WERI-Rb-1 (cell line): ENCODE results near the gene LRRTM4.

Source experiments
- DNase-seq: peaks from one replicate; pipeline ENCODE4 v3.0.0-alpha.2; 2020
- H3K27ac ChIP-seq: fragments of 250-450 bp; sonication (Bioruptor Pico); 2 replicates; pipeline ENCODE4 v1.5.1; 2020; ENCODE audit warnings: mild to moderate bottlenecking, moderate library complexity
- H3K27me3 ChIP-seq: fragments of 250-450 bp; sonication (Bioruptor Pico); 2 replicates; pipeline ENCODE4 v1.5.1; 2021; ENCODE audit warnings: mild to moderate bottlenecking, low read depth, moderate library complexity; ENCODE audit not compliant: insufficient read depth, severe bottlenecking
- H3K36me3 ChIP-seq: fragments of 250-450 bp; sonication (Bioruptor Pico); 2 replicates; pipeline ENCODE4 v1.5.1; 2020; ENCODE audit warnings: mild to moderate bottlenecking, moderate library complexity
- H3K4me3 ChIP-seq: 2 replicates; pipeline ENCODE4 v1.5.1; 2011; ENCODE audit warnings: low read depth, mild to moderate bottlenecking, control low read depth, low read length
- H3K9me3 ChIP-seq: fragments of 250-450 bp; sonication (Bioruptor Pico); 2 replicates; pipeline ENCODE4 v1.5.1; 2021; ENCODE audit warnings: mild to moderate bottlenecking, moderate library complexity; ENCODE audit not compliant: severe bottlenecking
- TF ChIP-seq, protein P1 (sequence below): IDR thresholded peaks from 2 replicates; pipeline ENCODE4 v1.5.1; 2011; ENCODE audit warnings: low read depth, mild to moderate bottlenecking, control low read depth, inconsistent platforms, low read length

Gene LRRTM4

DNA sequence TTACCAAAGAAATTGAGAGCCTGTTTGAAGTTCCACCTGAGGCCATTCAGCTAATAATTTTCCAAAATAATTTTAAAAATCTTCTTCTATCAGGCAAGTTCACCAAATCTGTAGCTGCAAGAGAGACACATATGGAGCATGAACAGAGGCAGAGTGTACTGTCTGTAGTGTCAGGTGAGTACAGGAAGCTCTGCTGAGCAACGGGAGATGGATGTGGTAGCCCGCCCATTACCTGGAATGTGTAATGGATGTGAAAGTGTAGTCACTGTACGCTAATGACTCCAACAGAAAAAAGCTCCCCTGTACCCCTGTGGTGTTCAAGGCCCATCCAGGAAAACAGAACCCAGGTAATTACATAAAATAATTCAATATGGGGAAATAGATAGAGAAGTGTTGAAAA, 311.5 kb downstream of the LRRTM4 start:
- H3K27ac ChIP-seq: no peak overlapping the region
- H3K27me3 ChIP-seq: no peaks in the 10 kb centered on the region
- no peak overlapping the region for H3K4me3 ChIP-seq
- no peaks in the 10 kb centered on the region for H3K9me3 ChIP-seq
- TF ChIP-seq, protein P1, sequence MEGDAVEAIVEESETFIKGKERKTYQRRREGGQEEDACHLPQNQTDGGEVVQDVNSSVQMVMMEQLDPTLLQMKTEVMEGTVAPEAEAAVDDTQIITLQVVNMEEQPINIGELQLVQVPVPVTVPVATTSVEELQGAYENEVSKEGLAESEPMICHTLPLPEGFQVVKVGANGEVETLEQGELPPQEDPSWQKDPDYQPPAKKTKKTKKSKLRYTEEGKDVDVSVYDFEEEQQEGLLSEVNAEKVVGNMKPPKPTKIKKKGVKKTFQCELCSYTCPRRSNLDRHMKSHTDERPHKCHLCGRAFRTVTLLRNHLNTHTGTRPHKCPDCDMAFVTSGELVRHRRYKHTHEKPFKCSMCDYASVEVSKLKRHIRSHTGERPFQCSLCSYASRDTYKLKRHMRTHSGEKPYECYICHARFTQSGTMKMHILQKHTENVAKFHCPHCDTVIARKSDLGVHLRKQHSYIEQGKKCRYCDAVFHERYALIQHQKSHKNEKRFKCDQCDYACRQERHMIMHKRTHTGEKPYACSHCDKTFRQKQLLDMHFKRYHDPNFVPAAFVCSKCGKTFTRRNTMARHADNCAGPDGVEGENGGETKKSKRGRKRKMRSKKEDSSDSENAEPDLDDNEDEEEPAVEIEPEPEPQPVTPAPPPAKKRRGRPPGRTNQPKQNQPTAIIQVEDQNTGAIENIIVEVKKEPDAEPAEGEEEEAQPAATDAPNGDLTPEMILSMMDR: no peak
- DNase-seq: no peak
- H3K36me3 ChIP-seq: no peaks in the 10 kb centered on the region

DNA sequence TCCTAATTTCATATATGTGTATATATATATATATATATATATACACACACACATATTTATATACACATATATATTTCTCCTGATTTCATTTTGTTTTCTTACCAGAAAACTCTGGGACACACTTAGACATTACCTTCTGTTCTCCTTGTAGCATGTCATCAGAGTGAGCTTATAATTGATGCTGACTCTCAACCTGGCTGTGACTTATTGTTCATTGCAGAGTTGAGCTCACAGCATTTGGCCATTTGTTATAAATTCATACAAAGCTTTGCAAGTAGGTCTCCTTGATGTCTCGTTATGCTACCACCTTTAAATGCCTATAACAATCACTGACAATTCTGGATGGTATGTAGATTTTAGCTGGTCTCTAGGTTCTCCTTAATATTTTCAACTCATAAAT, 314.8 kb downstream of the LRRTM4 start:
- DNase-seq: no peak
- TF ChIP-seq, protein P1: no peak

GRCh38 chr2:77201755-77202154, 320.4 kb downstream of the LRRTM4 start:
- no peaks in the 10 kb centered on the region for H3K36me3 ChIP-seq

More for the DNA sequence above, 314.8 kb downstream of the LRRTM4 start:
- H3K36me3 ChIP-seq: no peaks in the 10 kb centered on the region
- no peaks in the 10 kb centered on the region for H3K9me3 ChIP-seq
- H3K27me3 ChIP-seq: no peaks in the 10 kb centered on the region
- H3K27ac ChIP-seq: no peak overlapping the region
- no peak overlapping the region for H3K4me3 ChIP-seq

GRCh38 chr2:77199411-77199810, 322.8 kb downstream of the LRRTM4 start:
- no peak for DNase-seq
- TF ChIP-seq, protein P1: no peak

More at GRCh38 chr2:77201755-77202154, 320.4 kb downstream of the LRRTM4 start:
- no peak overlapping the region for H3K27ac ChIP-seq
- no peak overlapping the region for H3K4me3 ChIP-seq
- H3K27me3 ChIP-seq: no peaks in the 10 kb centered on the region
- no peaks in the 10 kb centered on the region for H3K9me3 ChIP-seq
- TF ChIP-seq, protein P1: no peak
- no peak for DNase-seq

DNA sequence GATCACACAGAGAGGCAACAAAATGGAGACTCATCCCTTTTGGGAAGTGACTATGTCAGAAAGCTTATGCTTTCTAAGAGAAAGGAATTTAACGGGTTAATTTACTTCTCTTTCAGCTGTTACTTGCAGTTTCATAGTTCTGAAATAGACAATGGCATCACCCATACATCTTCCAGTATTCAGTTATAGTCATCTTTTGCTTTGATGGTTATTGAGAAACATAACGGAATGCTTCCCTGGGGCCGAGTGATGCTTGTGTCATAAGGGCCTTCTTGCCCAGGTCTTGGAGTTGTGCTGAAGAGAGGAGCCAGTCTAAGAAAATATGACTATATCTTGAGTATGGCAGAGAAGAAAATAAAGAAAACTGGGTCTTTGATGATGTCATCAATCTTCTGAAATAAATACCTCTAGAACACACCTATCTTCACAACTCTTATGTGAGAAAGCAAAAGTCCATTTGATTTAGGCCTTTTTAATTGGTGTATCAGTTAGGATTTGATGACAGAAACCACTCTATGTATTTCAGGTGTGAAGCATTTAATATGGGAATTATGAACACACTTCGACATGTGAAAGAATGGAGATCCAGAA, 328.2 kb downstream of the LRRTM4 start:
- DNase-seq: no peak
- H3K27ac ChIP-seq: no peak overlapping the region
- H3K27me3 ChIP-seq: no peaks in the 10 kb centered on the region
- no peaks in the 10 kb centered on the region for H3K36me3 ChIP-seq
- no peak overlapping the region for H3K4me3 ChIP-seq
- H3K9me3 ChIP-seq: no peaks in the 10 kb centered on the region
- TF ChIP-seq, protein P1: no peak

More at GRCh38 chr2:77199411-77199810, 322.8 kb downstream of the LRRTM4 start:
- H3K27me3 ChIP-seq: no peaks in the 10 kb centered on the region
- no peak overlapping the region for H3K4me3 ChIP-seq
- no peaks in the 10 kb centered on the region for H3K36me3 ChIP-seq
- H3K27ac ChIP-seq: no peak overlapping the region
- no peaks in the 10 kb centered on the region for H3K9me3 ChIP-seq

DNA sequence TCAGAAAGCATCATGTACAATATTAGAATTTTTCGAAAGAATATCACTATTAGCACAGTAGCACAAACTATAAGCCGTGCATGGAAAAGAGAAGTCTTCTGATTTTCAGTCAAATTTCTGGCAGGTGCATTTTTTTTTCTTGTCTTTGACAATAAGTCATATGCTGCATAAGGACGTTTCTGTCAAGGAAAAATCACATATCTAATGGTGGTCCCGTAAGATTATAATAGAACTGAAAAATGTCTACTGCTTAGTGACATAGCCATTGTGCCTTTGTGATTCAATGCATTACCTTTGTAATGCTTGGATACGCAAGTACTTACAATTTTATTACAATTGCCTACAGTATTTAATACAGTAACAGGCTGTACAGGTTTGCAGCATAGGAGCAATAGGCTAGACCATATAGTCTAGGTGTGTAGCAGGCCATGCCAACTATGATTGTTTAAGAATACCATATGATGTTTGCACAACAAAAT, 329.3 kb downstream of the LRRTM4 start:
- no peaks in the 10 kb centered on the region for H3K27me3 ChIP-seq
- no peak overlapping the region for H3K27ac ChIP-seq
- DNase-seq: no peak
- H3K36me3 ChIP-seq: no peaks in the 10 kb centered on the region
- H3K9me3 ChIP-seq: no peaks in the 10 kb centered on the region
- TF ChIP-seq, protein P1: no peak
- no peak overlapping the region for H3K4me3 ChIP-seq
